RPMI8226 (cell line): ENCODE data around the gene NAAA.
"Not testable (repeated sequence)": the region's sequence is repeated elsewhere in the genome, so short reads cannot be mapped to it uniquely, and the experiment has no call there.

Source experiments
- DNase-seq: peaks from one replicate; pipeline ENCODE4 v3.0.0-alpha.2; 2015

NAAA gene

GRCh38 chr4:75916091-75916661 is 24.6 kb downstream of the NAAA start:
- peak; percentile 43 for DNase-seq

- no peak for DNase-seq
Observed at GRCh38 chr4:75912968-75913367, 27.8 kb downstream of the NAAA start.

GRCh38 chr4:75910831-75911230 is 30.0 kb downstream of the NAAA start:
- DNase-seq, result not testable (repeated sequence)

- no peak for DNase-seq
Observed at GRCh38 chr4:75909405-75909804, 31.4 kb downstream of the NAAA start.

- DNase-seq, result peak; percentile 83
Observed at GRCh38 chr4:75908555-75908954, 32.3 kb downstream of the NAAA start.

GRCh38 chr4:75907966-75908365 is 32.8 kb downstream of the NAAA start:
- no peak for DNase-seq

- DNase-seq, result no peak
Observed at GRCh38 chr4:75904076-75904475, 36.7 kb downstream of the NAAA start.

- no peak for DNase-seq
Observed at GRCh38 chr4:75902352-75902751, 38.5 kb downstream of the NAAA start, which contains the start of gene PPEF2. PPEF2 (minus strand) TSS chr4:75902452; CDS start chr4:75896325, 6,127 bp downstream.

- DNase-seq, result no peak
Observed at GRCh38 chr4:75898536-75898935, 42.3 kb downstream of the NAAA start.

GRCh38 chr4:75895744-75896314 is 45.0 kb downstream of the NAAA start:
- DNase-seq, result peak; percentile 47

GRCh38 chr4:75892508-75892907 is 48.3 kb downstream of the NAAA start:
- peak; percentile 12 for DNase-seq

GRCh38 chr4:75891611-75892010 is 49.2 kb downstream of the NAAA start:
- no peak for DNase-seq

GRCh38 chr4:75889537-75890199 is 51.1 kb downstream of the NAAA start:
- no peak for DNase-seq

GRCh38 chr4:75886104-75886503 is 54.7 kb downstream of the NAAA start:
- no peak for DNase-seq

GRCh38 chr4:75881476-75881875 is 59.3 kb downstream of the NAAA start:
- DNase-seq, result no peak

- DNase-seq, result no peak
Observed at GRCh38 chr4:75880278-75880677, 60.5 kb downstream of the NAAA start.

- no peak for DNase-seq
Observed at GRCh38 chr4:75878246-75878756, 62.5 kb downstream of the NAAA start.

GRCh38 chr4:75876218-75876617 is 64.6 kb downstream of the NAAA start:
- no peak for DNase-seq

GRCh38 chr4:75869100-75869499 is 71.7 kb downstream of the NAAA start:
- DNase-seq, result no peak

GRCh38 chr4:75867130-75867529 is 73.7 kb downstream of the NAAA start:
- no peak for DNase-seq
